H1 (cell line): ENCODE data around the gene THEMIS. TPM values are rescaled to one million over a fixed set of nuclear protein-coding genes. Genes with fewer than 3 reads are reported as not detected.

Experiments
- RBBP5 ChIP-seq: IDR thresholded peaks from 2 replicates; pipeline ENCODE4 v1.7.1; 2012; ENCODE audit warnings: low read depth, mild to moderate bottlenecking, inconsistent platforms, low read length, moderate library complexity, borderline replicate concordance
- TEAD4 ChIP-seq: IDR thresholded peaks from 2 replicates; pipeline ENCODE4 v1.6.1; 2012; ENCODE audit warnings: low read depth, low read length, inconsistent platforms, mixed read lengths
- polyA plus RNA-seq, 7 experiments: library from polyadenylated mRNA; depleted of rRNA in 3 of 7; stranded (reverse) in 5 of 7; unstranded in 2 of 7; fragments of >200 nt in 5 of 7; fragments of 200-250 nt in 2 of 7; gene quantifications; 1 replicate in 5 of 7; 2 replicates in 1 of 7; 4 replicates in 1 of 7; pipeline versions ENCODE4 v1.2.1 to v1.2.3, GENCODE V29; 2011 to 2013; ENCODE audit warnings: missing spikeins in 2 of 7, mixed read lengths in 2 of 7
- total RNA-seq: library from RNA; stranded (reverse); fragmentation: NEBNext Ultra II Directional; extraction: Animal tissue kit (Norgen Biotek cat#: 25700); gene quantifications from 2 replicates; pipeline ENCODE4 v1.2.1, GENCODE V29; 2021

THEMIS gene
- total and polyA plus RNA-seq, 2 of the 8 experiments (the other 6 are each of a cell fraction or from before 2014, with no cell fraction given) = not detected

DNA sequence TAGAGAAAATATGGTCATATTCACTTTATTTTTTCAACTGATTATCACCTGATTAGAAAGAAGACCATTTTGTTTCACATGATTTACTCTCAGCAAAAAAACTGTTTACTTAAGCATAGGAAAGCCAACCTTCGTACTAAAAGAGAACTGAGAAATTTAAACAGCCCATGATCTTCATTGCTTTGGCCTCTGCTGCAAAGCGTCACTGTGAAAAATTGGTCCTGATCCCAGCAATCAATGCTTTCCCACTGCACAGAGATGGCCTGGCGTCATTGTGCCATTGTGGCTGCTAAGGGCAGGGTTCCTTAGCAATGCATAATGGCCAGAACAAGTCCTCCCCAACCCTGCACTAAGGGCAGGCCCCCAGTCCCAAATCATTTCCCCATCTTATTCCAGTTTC, 19.9 kb upstream of the THEMIS start (continued):
- no peak for TF ChIP-seq RBBP5
- TF ChIP-seq TEAD4 = no peak
